NB4 (cell line): Measurements from ENCODE around the gene NATD1.

Experiments used
- POLR2A ChIP-seq: IDR thresholded peaks from 2 replicates; pipeline ENCODE4 v1.6.1; 2011; ENCODE audit warnings: mild to moderate bottlenecking; ENCODE audit not compliant: insufficient read length; ENCODE audit errors: extremely low read depth
- TF ChIP-seq, protein P1 (sequence below): IDR thresholded peaks from one replicate; pipeline ENCODE4 v1.5.1; 2012; ENCODE audit warnings: low read depth, low read length

DNA sequence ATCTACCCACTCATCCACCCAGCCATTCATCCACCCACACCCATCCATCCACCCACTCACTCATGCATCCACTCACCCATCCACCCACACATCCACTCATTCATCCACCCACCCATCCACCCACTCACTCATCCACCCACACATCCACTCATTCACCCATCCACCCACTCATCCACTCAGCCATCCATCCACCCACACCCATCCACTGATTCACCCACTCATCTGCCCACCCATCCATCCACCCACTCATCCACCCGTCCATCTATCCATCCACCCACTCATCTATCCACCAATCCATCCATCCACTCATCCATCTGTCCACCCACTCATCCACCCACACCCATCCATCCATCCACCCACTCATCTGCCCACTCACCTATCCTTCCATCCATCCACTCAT lies 17.3 kb downstream of the NATD1 start:
- TF ChIP-seq, protein P1, sequence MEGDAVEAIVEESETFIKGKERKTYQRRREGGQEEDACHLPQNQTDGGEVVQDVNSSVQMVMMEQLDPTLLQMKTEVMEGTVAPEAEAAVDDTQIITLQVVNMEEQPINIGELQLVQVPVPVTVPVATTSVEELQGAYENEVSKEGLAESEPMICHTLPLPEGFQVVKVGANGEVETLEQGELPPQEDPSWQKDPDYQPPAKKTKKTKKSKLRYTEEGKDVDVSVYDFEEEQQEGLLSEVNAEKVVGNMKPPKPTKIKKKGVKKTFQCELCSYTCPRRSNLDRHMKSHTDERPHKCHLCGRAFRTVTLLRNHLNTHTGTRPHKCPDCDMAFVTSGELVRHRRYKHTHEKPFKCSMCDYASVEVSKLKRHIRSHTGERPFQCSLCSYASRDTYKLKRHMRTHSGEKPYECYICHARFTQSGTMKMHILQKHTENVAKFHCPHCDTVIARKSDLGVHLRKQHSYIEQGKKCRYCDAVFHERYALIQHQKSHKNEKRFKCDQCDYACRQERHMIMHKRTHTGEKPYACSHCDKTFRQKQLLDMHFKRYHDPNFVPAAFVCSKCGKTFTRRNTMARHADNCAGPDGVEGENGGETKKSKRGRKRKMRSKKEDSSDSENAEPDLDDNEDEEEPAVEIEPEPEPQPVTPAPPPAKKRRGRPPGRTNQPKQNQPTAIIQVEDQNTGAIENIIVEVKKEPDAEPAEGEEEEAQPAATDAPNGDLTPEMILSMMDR: no peak
- TF ChIP-seq POLR2A: no peak
